GM18909 (cell line): ENCODE measurements around the gene OR11H7.
"Not testable (repeated sequence)": the region's sequence is repeated elsewhere in the genome, so short reads cannot be mapped to it uniquely, and the experiment has no call there.

ENCODE experiments used
- ATAC-seq: cut with Tn5 transposase; IDR thresholded peaks from one replicate; pipeline ENCODE4 v1.9.1; 2021; ENCODE audit warnings: mild to moderate bottlenecking; ENCODE audit not compliant: unreplicated experiment, poor library complexity

The OR11H7 gene

GRCh38 chr14:20228681-20229080 lies at the start of gene OR11H7:
Gene OR11H7, plus strand, starts transcription at chr14:20228981.
- no peak for ATAC-seq

GRCh38 chr14:20179218-20179617 lies 49.6 kb upstream of the OR11H7 start:
- ATAC-seq = no peak

- no peak for ATAC-seq
Measured at GRCh38 chr14:20179880-20180279, 48.9 kb upstream of the OR11H7 start.

- ATAC-seq = no peak
Measured at GRCh38 chr14:20180486-20180885, 48.3 kb upstream of the OR11H7 start.

DNA sequence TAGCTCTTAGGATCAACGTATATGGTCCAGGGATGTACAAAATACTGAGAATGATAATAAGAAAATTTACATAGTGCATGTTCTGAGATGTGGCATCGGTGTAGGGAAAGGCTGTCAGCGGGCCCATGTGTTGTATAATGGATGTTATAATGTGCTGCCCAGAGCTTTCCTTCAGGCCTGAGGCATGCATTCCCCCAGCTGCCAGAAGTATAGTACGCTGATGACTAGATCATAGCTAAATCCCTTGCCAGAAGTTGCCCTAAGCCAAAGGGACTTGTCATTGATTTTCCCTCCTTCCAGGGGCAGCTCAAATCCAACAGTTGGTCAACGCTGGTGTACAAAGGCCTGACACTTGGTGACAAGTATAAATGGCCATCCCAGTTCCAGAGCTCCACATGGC lies 44.6 kb upstream of the OR11H7 start:
- no peak for ATAC-seq

GRCh38 chr14:20190596-20190995 lies 38.2 kb upstream of the OR11H7 start, which contains the start of gene OR11G2:
Gene OR11G2, plus strand, starts transcription at chr14:20190896. Its CDS starts 6,542 bp downstream, at chr14:20197438.
- ATAC-seq = no peak

- no peak for ATAC-seq
Measured at GRCh38 chr14:20191396-20191795, 37.4 kb upstream of the OR11H7 start.

- ATAC-seq = no peak
Measured at GRCh38 chr14:20194101-20194500, 34.7 kb upstream of the OR11H7 start.

GRCh38 chr14:20195170-20195569 lies 33.6 kb upstream of the OR11H7 start:
- ATAC-seq = not testable (repeated sequence)

DNA sequence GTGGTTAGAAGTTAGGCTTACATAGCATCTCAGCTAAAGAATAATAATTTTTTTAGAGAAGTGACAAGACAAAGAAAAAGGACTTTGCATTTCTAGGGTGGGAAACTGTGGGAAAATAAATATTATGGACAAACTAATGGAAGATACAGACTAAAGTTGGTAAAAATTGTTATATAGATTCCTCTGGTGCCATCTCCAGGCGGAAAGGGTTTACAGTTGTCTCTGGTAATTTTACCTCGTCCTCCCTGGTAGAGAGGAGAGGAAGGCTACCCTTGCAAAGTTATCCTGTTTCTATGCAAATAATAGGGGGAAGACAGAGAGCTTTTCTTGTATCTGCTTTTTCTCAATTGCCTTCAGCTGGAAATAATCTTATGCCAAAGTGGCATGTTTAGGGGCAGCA lies 32.9 kb upstream of the OR11H7 start:
- no peak for ATAC-seq

- no peak for ATAC-seq
Measured at GRCh38 chr14:20197459-20197858, 31.3 kb upstream of the OR11H7 start.

DNA sequence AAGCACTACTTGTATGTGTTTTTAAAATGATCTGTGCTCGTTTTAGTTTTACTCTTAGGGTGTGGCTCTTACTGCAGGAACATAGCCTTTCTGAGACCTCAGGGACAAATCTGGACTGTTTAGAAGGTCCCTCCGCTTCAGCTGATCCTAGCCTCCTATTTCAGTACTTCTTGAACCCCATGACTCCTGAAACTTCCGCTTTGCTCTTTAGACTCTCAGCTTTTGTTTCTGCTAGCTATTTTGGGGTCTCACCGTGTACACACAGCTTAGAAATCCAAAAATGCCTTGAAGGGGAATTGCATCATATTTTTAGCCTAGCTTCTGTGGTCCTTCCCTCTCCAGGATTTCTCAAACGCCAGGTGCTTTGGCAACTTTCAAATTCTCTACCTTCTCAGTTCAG lies 29.8 kb upstream of the OR11H7 start:
- no peak for ATAC-seq

DNA sequence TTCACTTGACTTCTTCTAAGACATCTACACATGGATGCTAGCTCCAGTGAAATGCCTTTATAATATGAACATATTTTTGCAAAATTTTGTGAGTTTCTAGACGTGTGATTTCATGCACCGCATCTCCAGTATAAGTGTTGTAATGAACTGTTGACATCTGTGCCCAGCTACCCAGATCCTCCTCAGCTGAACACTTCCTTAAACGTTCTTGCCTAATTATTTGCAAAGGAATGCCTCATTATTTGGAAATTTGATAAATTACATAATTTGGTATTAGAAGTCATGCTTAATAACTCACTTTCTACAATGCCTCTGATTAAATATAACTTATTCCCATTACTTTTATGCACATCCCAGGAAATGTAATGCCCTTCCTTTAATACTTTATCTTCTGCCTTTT lies 24.1 kb upstream of the OR11H7 start:
- no peak for ATAC-seq

GRCh38 chr14:20209595-20209994 lies 19.2 kb upstream of the OR11H7 start:
- no peak for ATAC-seq

DNA sequence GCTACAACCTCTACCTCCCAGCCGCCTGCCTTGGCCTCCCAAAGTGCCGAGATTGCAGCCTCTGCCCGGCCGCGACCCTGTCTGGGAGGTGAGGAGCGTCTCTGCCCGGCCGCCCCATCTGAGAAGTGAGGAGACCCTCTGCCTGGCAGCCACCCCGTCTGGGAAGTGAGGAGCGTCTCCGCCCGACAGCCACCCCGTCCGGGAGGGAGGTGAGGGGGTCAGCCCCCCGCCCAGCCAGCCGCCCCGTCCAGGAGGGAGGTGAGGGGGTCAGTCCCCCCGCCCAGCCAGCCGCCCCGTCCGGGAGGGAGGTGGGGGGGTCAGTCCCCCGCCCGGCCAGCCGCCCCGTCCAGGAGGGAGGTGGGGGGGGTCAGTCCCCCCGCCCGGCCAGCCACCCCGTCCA lies 16.4 kb upstream of the OR11H7 start:
- not testable (repeated sequence) for ATAC-seq

DNA sequence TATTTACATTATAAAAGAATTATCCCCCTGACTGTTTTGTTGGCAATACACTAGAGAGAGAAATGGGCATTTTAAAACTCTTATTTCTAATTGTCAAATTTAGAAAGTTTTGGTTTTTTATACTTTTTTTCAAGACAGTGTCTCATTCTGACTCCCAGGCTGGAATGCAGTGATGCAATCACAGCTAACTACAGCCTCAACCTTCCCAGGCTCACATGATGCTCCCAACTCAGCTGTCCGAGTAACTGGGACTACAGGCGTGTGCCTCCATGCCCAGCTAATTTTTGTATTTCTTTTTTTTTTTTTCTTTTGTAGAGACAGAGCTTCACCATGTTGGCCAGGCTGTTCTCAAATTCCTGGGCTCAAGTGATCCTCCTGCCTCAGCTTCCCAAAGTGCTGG lies 13.6 kb upstream of the OR11H7 start:
- no peak for ATAC-seq

- ATAC-seq = no peak
Measured at GRCh38 chr14:20219033-20219432, 9.7 kb upstream of the OR11H7 start.

DNA sequence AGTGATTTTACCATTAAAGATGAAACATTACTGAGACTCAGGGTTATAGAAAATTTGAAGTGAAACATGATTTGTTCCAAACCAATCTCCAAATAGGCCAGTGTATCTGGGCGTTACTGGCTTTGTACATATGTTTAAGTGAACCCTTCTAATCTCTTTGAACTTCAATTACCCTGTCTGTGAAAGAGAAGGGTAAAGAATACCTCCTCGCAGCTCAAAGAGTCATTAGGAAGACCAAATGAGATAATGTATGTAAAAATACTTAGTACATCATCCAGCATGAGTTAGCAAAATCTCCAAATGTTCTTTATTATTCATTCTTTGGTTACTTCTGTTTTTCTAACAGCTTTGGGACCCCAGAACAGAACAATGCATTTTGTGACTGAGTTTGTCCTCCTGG lies 5.4 kb upstream of the OR11H7 start, which contains the start of gene OR11H6:
Gene OR11H6 (plus strand): TSS at position 301 of the 400 bp plus-strand sequence. CDS start 0 bp downstream, at position 301.
- no peak for ATAC-seq

DNA sequence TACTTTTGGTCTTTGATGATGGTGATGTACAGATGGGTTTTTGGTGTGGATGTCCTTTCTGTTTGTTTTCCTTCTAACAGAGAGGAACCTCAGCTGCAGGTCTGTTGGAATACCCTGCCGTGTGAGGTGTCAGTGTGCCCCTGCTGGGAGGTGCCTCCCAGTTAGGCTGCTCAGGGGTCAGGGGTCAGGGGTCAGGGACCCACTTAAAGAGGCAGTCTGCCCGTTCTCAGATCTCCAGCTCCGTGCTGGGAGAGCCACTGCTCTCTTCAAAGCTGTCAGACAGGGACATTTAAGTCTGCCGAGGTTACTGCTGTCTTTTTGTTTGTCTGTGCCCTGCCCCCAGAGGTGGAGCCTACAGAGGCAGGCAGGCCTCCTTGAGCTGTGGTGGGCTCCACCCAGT lies 6.6 kb downstream of the OR11H7 start:
- ATAC-seq = not testable (repeated sequence)

DNA sequence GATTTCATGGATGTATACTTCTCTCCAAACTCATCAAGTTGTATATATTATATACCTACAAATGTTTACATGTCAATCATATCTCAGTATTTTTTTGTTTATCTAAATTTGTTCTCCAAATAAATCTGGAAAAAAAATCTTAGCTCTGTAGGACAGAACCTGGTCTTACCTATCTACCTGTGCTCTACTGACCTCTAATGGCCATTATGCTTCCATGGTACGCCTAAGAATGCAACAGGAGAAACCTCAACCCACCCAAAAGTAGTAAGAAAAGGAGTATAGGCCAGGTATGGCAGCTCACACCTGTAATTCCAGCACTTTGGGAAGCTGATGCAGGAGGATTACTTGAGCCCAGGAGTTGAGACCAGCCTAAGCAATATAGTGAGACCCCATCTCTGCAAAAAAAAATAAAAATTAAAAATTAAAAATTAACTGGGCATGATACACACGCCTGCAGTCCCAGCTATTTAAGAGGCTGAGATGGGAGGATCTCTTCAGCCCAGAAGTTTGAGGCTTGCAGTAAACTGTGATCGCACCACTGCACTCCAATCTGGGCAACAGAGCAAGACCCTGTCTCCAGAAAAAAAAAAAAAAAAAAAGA lies 19.0 kb downstream of the OR11H7 start:
- no peak for ATAC-seq

DNA sequence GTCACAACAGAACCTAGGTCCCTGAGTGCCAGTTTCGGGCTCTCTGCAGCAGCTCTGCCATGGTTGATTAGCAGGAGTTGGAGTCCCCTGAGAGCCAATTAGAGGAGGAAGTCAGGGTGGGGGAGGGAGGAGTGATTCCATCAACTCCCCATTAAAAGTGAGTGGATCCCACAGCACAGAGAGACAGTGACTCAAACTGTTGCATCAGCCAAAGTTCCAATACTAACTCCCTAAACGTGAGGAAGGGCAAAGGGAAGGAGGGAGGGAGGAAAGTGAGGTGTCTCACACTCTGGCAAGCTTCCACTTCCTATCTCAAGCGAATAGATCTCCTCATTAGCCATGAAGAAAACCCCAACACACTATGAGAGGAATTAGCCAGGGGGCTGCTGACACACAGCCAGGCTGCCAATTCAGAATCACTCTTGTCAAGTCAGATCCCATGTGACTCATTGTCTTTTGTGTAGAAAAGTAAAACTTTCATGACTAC lies 33.9 kb downstream of the OR11H7 start:
- ATAC-seq = no peak

- ATAC-seq = not testable (repeated sequence)
Measured at GRCh38 chr14:20264361-20264760, 35.6 kb downstream of the OR11H7 start.
